ENCODE results near the gene MTNR1B.

DNA sequence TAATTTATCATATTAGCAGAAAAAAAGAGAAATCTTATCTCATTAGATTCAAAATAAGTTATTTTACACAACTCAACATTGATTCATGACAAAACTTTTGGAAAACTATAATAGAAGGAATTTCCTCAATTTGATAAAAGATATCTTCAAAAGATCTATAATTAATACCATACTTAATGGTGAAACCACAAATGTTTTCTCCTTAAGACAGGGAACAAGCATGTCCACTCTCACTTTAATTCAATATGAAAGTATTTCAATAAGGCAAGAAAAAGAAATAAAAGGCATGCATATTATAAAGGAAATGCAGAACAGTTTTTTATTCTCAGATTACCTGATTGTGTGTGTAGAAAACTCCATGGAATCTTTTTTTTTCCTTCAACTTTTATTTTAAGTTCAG lies 23.6 kb downstream of the MTNR1B start:
- no peak for TF ChIP-seq EZH2 (IDR thresholded peaks at IDR 0.05; ENCODE audit: borderline replicate concordance, insufficient read depth, low read depth, low read length, poor library complexity, severe bottlenecking)
- TF ChIP-seq, protein P1, sequence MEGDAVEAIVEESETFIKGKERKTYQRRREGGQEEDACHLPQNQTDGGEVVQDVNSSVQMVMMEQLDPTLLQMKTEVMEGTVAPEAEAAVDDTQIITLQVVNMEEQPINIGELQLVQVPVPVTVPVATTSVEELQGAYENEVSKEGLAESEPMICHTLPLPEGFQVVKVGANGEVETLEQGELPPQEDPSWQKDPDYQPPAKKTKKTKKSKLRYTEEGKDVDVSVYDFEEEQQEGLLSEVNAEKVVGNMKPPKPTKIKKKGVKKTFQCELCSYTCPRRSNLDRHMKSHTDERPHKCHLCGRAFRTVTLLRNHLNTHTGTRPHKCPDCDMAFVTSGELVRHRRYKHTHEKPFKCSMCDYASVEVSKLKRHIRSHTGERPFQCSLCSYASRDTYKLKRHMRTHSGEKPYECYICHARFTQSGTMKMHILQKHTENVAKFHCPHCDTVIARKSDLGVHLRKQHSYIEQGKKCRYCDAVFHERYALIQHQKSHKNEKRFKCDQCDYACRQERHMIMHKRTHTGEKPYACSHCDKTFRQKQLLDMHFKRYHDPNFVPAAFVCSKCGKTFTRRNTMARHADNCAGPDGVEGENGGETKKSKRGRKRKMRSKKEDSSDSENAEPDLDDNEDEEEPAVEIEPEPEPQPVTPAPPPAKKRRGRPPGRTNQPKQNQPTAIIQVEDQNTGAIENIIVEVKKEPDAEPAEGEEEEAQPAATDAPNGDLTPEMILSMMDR (IDR thresholded peaks at IDR 0.05), result no peak

All from B cell (primary cell).